ENCODE measurements around the gene UCKL1.
"Not testable (repeated sequence)": the region's sequence is repeated elsewhere in the genome, so short reads cannot be mapped to it uniquely, and the experiment has no call there.

The UCKL1 gene

DNA sequence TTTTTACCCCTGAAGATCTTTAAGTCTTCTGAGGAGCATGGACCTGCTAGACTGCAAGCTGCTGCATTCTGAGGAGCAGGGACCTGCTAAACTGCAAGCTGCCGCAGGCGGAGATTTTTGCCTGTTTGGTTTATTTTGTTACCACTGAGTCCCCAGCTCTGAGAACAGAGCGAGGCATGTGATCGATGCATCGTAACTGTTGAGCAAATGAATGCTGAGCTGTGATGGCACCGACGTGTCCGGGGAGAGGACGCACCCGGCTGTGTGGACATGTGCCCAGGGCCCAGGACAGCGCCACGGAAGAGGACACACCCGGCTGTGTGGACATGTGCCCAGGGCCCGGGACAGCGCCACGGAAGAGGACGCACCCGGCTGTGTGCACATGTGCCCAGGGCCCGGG, 37.1 kb downstream of the UCKL1 start:
- DNase-seq (ENCODE audit: low spot score), result no peak

GRCh38 chr20:63917811-63918210, 38.4 kb downstream of the UCKL1 start:
- peak; percentile 46 for DNase-seq (ENCODE audit: low spot score)

GRCh38 chr20:63916371-63916939, 39.8 kb downstream of the UCKL1 start:
- DNase-seq (ENCODE audit: low spot score), result not testable (repeated sequence)

- DNase-seq (ENCODE audit: low spot score), result no peak
These were observed 40.7 kb downstream of the UCKL1 start for GRCh38 chr20:63915471-63915870.

GRCh38 chr20:63913768-63914167, 42.4 kb downstream of the UCKL1 start:
- no peak for DNase-seq (ENCODE audit: low spot score)

DNA sequence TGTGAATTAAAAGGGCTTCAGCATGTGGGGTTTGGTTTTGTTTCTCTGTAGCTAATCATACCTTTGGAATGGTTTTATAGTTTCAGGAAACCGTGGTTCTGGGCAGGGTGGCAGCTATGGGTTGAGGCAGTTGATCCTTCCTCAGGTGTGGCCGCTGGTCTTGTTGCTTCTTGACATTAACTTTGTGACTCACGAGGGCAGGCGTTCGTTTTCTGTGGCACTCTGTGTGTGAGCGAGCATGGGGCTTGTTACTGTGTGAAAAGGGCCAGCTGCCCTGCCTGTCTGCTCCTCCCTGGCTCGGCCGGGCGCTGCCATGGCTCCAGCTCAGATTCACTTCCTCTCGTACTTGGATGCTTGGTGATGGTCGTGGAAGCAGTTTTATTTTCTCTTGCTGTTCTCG, 45.0 kb downstream of the UCKL1 start:
- DNase-seq (ENCODE audit: low spot score), result peak; percentile 87

DNA sequence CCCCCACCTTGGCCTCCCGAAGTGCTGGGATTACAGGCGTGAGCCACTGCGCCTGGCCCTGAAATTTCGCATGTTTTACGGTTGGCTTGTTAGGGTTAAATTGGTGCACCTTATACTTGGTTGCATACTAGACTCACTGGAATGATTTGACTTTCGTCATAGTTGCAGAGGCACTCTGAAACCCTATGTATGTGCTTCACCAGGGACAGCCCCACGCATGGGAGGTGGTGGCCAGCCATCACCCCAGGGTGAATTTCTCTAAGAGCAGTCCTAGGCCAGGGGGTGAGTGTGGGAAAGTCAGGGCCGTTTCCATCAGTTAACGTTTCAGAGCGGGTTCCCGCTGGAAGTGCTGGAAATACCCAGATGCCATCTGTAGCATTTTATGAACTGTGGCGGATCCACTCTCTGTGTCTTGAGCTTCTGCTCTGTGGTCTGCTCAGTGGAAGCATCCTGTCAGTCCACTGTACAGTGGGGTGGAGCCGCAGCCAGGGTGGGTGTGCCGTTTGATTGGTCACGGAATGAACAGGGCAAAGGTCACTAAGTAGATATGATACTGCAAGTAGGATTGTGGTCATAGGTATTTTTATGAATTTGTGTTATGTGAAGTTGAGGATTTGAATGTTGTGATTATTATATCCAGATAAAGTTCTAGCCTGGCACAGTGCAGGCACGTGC, 48.1 kb downstream of the UCKL1 start:
- DNase-seq (ENCODE audit: low spot score), result peak; percentile 29

GRCh38 chr20:63903796-63904561, 52.2 kb downstream of the UCKL1 start:
- DNase-seq (ENCODE audit: low spot score), result no peak

DNA sequence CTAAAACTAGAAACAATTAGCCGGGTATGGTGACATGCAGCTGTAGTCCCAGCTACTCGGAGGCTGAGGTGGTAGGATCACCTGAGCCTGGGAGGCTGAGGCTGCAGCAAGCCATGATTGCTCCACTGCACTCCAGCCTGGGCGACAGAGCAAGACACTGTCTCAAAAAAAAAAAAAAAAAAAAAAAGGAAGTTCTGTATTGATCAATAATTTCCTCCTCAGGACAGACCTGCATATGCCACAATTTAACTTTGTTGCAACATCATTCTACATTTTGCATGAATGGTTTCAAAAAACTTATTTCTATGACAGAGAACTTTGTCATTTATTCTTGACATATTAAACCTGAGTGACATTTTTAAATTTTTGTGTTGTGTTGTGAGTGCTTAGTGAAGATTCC, 55.8 kb downstream of the UCKL1 start:
- DNase-seq (ENCODE audit: low spot score), result no peak

GRCh38 chr20:63898882-63899558, 57.2 kb downstream of the UCKL1 start:
- DNase-seq (ENCODE audit: low spot score), result no peak

GRCh38 chr20:63897978-63898561, 58.1 kb downstream of the UCKL1 start:
- no peak for DNase-seq (ENCODE audit: low spot score)

DNA sequence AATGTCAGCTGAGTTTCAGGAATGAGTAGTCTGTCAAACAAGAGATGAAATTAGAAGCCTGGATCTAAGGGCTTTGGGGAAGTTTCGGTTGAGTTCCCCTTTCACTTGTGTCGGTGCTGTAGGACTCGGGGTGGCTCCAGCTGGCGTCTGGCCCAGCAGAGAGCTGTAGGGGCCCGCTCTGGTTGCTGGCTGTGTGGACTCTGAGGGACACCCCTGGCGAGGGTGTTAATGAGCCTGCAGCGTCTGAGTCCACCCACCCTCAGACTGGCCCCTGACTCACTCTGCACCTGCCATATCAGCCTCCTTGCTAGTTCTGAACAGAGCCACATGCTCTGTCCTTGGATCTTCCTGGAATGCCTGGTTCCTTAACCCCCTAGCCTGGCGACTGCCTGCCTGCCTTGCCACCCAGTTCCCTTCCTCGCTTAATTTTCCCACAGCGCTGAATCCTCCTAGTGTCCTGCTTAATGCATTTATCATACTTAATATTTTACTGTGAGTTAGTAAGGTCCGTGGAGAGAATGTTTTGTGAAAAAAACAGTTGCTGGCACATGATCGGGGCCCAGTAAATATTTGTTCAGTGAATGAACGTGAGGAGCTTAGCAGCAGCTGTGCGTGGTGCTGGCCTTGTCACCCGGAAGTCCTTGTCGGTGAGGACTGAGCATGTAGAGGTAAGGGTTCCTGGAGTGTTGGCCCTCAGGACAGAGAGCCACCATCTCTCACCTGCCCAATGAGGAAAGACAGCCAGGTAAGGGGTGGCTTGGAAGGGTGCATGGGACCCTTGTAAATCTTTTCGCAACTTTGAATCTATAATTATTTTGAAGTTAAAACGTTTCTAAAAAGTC, 59.7 kb downstream of the UCKL1 start:
- peak; percentile 71 for DNase-seq (ENCODE audit: low spot score)

DNA sequence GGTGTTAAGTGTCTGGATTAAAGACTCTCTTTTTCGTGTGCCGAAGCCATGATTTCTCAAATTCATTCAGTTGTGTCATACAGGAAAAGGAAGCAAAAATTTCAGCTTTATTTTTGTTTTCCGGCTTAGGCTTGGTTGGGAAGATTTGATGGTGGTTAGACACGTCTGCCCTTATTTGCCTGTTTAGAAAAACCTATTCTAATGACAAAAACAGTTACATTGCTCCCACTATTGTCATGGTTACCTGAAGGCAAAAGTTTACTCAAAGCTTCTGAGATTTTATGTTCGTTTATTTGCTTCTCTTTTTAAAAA, 60.3 kb downstream of the UCKL1 start:
- DNase-seq (ENCODE audit: low spot score), result peak; percentile 32

- DNase-seq (ENCODE audit: low spot score), result no peak
These were observed 60.8 kb downstream of the UCKL1 start for GRCh38 chr20:63895202-63895951.

DNA sequence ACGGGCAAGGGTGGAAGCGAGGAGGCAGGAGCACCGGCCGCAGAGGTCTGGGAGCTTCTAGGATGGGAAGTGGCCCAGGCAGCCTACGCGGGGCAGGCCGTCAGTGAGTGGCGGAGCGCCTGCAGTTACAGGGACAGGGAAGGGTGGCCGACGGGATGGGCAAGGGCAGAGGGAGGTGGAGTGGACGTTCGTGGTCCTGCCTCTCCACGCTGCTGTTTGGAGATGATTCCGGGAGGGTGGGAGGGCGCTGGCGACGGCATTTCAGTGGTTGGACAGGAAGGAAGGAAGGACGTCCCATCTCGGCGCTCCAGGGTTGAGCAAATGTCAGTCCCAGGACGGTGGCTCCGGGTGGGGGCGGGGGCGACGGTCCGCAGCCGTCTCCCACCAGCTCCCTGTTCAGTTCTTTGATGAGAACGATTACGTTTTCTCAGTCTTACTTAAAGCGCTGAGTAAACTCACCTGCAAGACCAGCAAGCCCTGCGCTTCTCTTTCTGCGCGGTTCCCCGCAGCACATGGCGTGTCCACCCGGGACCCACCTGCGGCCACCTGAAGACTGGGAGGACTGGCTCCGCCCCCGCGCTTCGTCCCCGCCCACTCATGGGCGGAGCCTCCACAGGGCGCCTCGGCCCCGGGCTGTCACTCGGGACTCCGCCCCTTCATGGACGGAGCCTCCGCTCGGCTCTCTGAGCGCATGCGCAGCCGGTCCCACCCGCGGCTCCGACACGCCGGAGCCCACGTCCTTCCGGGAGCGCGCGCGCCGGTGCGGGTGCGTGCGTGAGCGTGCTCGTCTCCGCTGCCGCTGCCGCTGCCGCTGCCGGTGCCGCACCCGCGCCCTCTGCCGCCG, 61.6 kb downstream of the UCKL1 start, which contains the start of gene DNAJC5:
DNAJC5 (plus strand) TSS at position 769 of the 844 bp plus-strand sequence. CDS start 33,220 bp downstream, outside the sequence.
- peak; percentile 96 for DNase-seq (ENCODE audit: low spot score)

DNA sequence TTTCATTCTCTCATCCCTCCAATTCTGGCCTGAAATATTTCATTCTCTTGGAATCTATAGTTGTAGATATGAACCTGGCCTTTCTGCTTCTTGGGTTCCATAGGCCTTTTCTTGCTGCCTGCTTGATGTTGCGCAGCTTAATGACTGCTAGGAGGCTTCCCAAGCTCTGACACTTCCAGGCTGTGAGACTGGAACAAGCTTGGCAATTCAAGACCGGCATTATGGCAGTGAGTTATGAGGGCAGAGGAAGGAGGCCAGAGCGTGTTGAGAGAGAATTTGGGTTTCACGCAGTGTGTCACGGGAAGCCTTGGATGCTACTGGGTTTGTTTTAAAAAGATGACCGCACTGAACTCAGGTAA, 62.2 kb downstream of the UCKL1 start:
- DNase-seq (ENCODE audit: low spot score), result peak; percentile 17

GRCh38 chr20:63892402-63892801, 63.8 kb downstream of the UCKL1 start:
- DNase-seq (ENCODE audit: low spot score), result no peak

GRCh38 chr20:63891061-63892002, 64.9 kb downstream of the UCKL1 start:
- DNase-seq (ENCODE audit: low spot score), result no peak

GRCh38 chr20:63890616-63891015, 65.6 kb downstream of the UCKL1 start:
- no peak for DNase-seq (ENCODE audit: low spot score)

All from kidney tubule cell (primary cell).